Right atrium auricular region (tissue), 2 donors: Measurements from ENCODE around the gene SCNN1A. TPM values are rescaled to one million over a fixed set of nuclear protein-coding genes. Genes with fewer than 3 reads are reported as not detected.
"Not testable (repeated sequence)": the region's sequence is repeated elsewhere in the genome, so short reads cannot be mapped to it uniquely, and the experiment has no call there.

Experiments used
- DNase-seq: peaks from one replicate; pipeline ENCODE4 v3.0.0-alpha.2; 2019; ENCODE audit warnings: low spot score
- H3K27ac ChIP-seq, 2 donors: fragments of 200-600 bp; sonication (generic); 1 replicate in 1 of 2; 2 replicates in 1 of 2; pipeline ENCODE4 v1.5.1; 2016 to 2019
- H3K27me3 ChIP-seq, 2 donors: fragments of 200-600 bp; sonication (generic); one replicate each; pipeline versions ENCODE4 v1.5.1 to v1.6.0; 2017 to 2019
- H3K36me3 ChIP-seq: fragments of 200-600 bp; sonication (generic); one replicate; pipeline ENCODE4 v1.5.1; 2016
- H3K4me1 ChIP-seq, 2 donors: fragments of 200-600 bp; sonication (generic); one replicate each; pipeline versions ENCODE4 v1.5.1 to v1.6.0; 2017 to 2019
- H3K4me3 ChIP-seq, 2 donors: fragments of 200-600 bp; sonication (generic); 1 replicate in 1 of 2; 2 replicates in 1 of 2; pipeline ENCODE4 v1.5.1; 2017 to 2019; ENCODE audit warnings: mild to moderate bottlenecking in 1 of 2, moderate library complexity in 1 of 2
- H3K9me3 ChIP-seq, 2 donors: fragments of 200-600 bp; sonication (generic); one replicate each; pipeline ENCODE4 v1.5.1; 2019
- total RNA-seq, 2 donors: library from RNA; depleted of rRNA; stranded (reverse); fragments of >200 nt; gene quantifications; one replicate each; pipeline ENCODE4 v1.1.0, GENCODE V29; 2016
- TF ChIP-seq, protein P1 (sequence below), 2 donors: fragments of 200-600 bp; sonication (generic); IDR thresholded peaks; one replicate each; pipeline ENCODE4 v1.5.1; 2019; ENCODE audit warnings: antibody characterized with exemption in 2 of 2

Gene SCNN1A
- total RNA-seq, 2 donors from 2014 or later: 2.7 to 18.7 TPM

DNA sequence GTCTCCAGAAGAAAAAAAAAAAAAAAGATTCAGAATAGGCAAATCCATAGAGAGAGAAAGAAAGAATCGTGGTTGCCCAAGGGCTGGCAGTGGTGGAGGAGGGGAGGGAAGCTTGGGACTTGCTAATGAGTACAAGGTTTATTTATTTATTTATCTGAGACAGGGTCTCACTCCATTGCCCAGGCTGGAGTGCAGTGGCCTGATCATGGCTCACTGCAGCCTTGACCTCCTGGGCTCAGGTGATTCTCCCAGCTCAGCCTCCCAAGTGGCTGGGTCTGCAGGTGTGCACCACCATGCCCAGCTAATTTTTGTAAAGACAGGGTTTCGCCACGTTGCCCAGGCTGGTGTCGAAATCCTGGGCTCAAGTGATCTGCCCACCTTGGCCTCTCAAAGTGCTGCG is 23.7 kb downstream of the SCNN1A start:
- Histone ChIP-seq H3K4me3 (no peak overlapping the region), H3K27ac (no peak overlapping the region), H3K4me1 (peaks cover 0 to 19% of the 10 kb centered on the region in 2 donors), H3K27me3 (no peaks in the 10 kb centered on the region), H3K9me3 (no peaks in the 10 kb centered on the region), H3K36me3 (no peaks in the 10 kb centered on the region)
- no peak for DNase-seq
- TF ChIP-seq, protein P1, sequence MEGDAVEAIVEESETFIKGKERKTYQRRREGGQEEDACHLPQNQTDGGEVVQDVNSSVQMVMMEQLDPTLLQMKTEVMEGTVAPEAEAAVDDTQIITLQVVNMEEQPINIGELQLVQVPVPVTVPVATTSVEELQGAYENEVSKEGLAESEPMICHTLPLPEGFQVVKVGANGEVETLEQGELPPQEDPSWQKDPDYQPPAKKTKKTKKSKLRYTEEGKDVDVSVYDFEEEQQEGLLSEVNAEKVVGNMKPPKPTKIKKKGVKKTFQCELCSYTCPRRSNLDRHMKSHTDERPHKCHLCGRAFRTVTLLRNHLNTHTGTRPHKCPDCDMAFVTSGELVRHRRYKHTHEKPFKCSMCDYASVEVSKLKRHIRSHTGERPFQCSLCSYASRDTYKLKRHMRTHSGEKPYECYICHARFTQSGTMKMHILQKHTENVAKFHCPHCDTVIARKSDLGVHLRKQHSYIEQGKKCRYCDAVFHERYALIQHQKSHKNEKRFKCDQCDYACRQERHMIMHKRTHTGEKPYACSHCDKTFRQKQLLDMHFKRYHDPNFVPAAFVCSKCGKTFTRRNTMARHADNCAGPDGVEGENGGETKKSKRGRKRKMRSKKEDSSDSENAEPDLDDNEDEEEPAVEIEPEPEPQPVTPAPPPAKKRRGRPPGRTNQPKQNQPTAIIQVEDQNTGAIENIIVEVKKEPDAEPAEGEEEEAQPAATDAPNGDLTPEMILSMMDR (IDR thresholded peaks at IDR 0.05): no peak

DNA sequence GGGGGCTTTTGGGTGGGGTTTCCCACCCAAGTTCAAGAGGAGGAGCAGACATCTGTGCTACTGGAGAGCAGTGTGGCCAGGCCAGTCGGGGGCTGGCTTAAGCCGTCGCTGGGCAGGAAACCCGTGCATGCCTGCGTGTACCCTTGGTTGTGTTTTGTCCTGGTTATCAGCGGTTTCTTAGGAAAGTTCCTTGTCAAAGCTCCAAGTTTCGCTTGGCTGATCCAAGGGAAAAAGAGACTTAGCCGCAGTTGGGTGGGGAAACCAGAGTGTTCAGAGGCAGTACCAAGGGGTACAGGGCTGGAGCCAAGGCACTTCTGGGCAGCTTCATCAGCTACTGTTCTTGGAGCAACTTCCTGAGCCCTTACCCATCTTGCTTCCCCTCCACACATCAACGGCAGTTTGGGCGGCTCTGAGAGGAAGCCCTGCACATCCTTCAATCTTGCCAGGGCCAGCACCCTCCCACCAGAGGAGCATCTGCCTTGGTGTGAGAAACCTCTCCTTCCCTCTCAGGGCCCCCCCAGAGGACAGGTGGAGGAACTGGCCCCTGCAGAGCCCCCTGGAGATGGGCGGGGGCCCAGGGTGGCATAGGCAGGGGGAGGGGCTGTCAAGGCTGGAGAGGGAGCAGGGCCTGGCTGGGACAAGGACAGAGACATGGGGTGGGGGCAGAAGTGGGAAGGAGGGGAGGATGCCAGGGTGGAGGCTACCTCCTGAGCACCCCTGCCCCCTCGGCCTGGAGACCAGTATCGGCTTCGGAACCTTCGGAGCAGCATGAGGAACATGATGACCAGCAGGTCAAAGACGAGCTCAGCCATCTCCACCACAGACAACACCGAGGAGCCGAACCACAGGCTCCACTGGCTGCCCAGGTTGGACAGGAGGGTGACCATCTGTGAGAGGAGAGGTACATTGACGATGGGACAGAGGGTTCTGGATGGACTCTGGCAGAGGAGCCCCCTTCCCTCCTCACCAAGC is 27.7 kb downstream of the SCNN1A start:
- peaks cover 0 to 47% of the 10 kb centered on the region in 2 donors for H3K4me1 ChIP-seq
- no peaks in the 10 kb centered on the region for H3K27me3 ChIP-seq
- H3K27ac ChIP-seq: peak overlapping the region; percentile 61 to 79
- TF ChIP-seq, protein P1 (IDR thresholded peaks at IDR 0.05): no peak
- no peaks in the 10 kb centered on the region for H3K9me3 ChIP-seq
- H3K4me3 ChIP-seq: peak overlapping the region in 1 of 2 donors; percentile 10
- peak; percentile 92 for DNase-seq
- H3K36me3 ChIP-seq: no peaks in the 10 kb centered on the region

DNA sequence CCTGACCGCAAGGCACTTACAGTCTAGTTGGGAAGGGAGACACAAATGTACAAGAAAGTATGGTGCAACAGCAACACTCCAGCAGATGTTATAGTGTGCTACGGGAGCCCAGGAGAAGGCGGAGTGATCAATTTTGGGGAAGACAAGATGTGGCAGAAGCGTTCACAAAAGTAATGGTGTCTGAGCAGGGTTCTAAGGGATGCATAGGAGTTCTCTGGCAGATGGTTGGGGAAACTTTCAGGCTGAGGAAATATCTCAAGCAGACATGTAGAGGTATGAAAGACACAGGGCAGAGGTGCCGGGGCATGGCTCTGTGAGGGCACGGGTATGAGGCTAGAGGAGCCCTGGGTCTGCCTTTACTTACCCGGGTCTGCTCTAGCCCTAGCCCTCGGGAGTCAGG is 28.4 kb downstream of the SCNN1A start:
- TF ChIP-seq, protein P1 (IDR thresholded peaks at IDR 0.05): no peak
- Histone ChIP-seq H3K9me3 (no peaks in the 10 kb centered on the region), H3K4me3 (no peak overlapping the region), H3K27ac (peak overlapping the region; percentile 61 to 79), H3K27me3 (no peaks in the 10 kb centered on the region), H3K36me3 (no peaks in the 10 kb centered on the region), H3K4me1 (peaks cover 0 to 54% of the 10 kb centered on the region in 2 donors)
- no peak for DNase-seq

DNA sequence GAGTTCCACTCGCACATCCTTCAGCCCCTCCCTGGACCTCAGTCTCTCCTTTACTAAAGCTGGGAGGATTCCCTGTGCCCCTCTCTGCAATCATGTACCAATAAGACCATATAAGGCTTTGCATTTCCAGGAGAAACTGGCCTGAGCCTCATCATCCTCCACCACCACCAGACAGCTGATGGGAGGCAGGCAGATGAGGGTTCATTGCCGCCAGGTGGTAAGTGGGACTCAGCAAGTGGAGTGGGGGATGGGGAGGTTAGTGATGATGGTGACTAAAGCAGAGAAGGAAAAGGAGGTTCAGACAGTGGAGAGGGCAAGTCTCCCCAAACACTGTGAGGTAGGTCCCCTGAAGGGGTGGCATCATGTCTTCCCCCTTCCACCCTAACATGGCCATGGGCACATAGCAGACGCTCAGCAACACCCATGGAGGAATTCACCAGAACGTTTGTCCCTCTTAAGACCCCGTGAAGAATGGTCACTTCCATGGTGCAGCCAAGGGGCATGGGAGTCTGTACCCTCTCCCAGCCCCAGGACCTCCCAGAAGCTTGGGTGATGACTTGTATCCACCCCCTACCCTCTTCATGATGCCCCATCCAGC is 29.0 kb downstream of the SCNN1A start:
- Histone ChIP-seq H3K4me1 (peaks cover 0 to 54% of the 10 kb centered on the region in 2 donors), H3K27ac (peak overlapping the region; percentile 61 to 79), H3K27me3 (no peaks in the 10 kb centered on the region), H3K4me3 (no peak overlapping the region), H3K9me3 (no peaks in the 10 kb centered on the region), H3K36me3 (no peaks in the 10 kb centered on the region)
- TF ChIP-seq, protein P1 (IDR thresholded peaks at IDR 0.05): no peak
- DNase-seq: no peak

DNA sequence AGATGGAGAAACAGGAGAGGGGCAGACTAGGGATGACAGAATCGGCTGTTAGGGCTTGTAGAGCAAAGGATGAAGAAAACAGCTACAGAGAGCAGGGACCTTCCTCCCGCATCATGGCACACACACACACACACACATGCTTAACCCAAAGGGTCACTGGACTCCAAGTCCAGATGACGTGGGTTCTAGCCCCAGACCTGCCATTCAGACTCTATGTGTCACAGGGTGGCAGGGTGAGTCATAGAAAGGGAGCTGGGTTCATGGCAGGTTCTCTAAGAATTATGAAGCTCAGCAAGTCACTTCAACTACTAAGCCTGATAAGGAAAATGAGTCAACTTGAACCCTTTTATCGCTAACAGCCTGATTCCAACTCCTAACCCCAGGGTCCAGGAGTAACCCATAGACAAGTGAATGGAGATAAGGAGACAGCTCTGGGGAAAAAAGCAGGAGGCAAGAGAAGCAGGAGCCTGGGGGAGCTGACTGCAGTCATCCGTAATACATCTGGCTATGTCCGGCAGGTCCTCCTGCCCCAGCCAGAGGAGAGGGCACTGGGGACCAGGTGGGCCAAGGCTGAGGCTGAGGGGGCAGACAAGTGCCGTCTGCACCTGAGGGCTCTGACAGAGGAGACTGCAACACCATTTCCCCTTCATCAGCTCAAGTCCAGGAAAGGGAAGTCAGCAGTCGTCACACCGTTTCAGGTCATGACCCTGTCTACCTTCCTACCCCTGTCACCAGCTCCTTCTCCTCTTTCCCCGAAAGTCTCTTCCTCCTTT is 29.9 kb downstream of the SCNN1A start:
- Histone ChIP-seq H3K27me3 (no peaks in the 10 kb centered on the region), H3K4me1 (peaks cover 0 to 54% of the 10 kb centered on the region in 2 donors), H3K27ac (peak overlapping the region; percentile 61 to 79), H3K9me3 (no peaks in the 10 kb centered on the region), H3K36me3 (no peaks in the 10 kb centered on the region), H3K4me3 (no peak overlapping the region)
- peak; percentile 92 for DNase-seq
- TF ChIP-seq, protein P1 (IDR thresholded peaks at IDR 0.05): no peak

DNA sequence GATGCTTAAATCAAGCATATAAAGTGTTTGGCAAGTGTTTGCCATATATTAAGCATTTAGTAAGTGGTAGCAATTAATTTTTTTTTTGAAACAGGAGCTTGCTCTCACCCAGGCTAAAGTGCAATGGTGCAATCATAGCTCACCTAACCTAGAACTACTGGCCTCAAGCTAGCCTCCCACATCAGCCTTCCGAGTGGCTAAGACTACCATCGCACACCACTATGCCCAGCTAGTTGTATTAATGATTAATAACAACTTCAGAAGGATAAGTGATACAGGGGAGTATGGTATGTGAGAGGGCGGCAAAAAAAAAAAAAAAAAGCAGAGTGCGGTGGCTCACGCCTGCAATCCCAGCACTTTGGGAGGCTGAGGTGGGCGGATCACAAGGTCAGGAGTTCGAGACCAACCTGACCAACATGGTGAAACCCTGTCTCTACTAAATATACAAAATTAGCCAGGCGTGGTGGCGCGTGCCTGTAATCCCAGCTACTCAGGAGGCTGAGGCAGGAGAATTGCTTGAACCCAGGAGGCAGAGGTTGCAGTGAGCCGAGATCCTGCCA is 31.2 kb downstream of the SCNN1A start:
- H3K27ac ChIP-seq: peak overlapping the region; percentile 98

More for the DNA sequence above, 31.2 kb downstream of the SCNN1A start:
- not testable (repeated sequence) for H3K27me3 ChIP-seq, H3K4me3 ChIP-seq, DNase-seq, H3K36me3 ChIP-seq, H3K9me3 ChIP-seq
- peaks cover 0 to 62% of the 10 kb centered on the region in 2 donors for H3K4me1 ChIP-seq
